ENCODE data around the gene IQCC.
A peak's percentile ranks its signal among the peaks of the same experiment; 100 is the strongest.

IQCC gene

GRCh38 chr1:32216566-32216965, 11.1 kb downstream of the IQCC start:
- Histone ChIP-seq H3K4me1 (ENCODE audit: insufficient read depth, insufficient read length) (peaks cover 14% of the 10 kb centered on the region), H3K4me3 (ENCODE audit: insufficient read length, low read depth) (no peak overlapping the region), H3K9me3 (ENCODE audit: insufficient read depth, low read length) (no peaks in the 10 kb centered on the region), H3K36me3 (ENCODE audit: insufficient read depth, insufficient read length, low read length) (peaks cover 76% of the 10 kb centered on the region), H3K9ac (ENCODE audit: insufficient read length, low read depth) (peak overlapping the region; percentile 8), H3K27me3 (ENCODE audit: insufficient read depth, insufficient read length) (no peaks in the 10 kb centered on the region)
- no peak for TF ChIP-seq SUZ12 (IDR thresholded peaks at IDR 0.05; ENCODE audit: extremely low read depth, insufficient read depth, insufficient read length)
- TF ChIP-seq ZNF274 (IDR thresholded peaks at IDR 0.05; ENCODE audit: low read depth, low read length), result no peak
- TF ChIP-seq YY1 (IDR thresholded peaks at IDR 0.05; ENCODE audit: insufficient read depth, insufficient read length), result no peak
- no peak for DNase-seq (ENCODE audit: low read depth, low spot score)

GRCh38 chr1:32219022-32219421, 13.6 kb downstream of the IQCC start:
- Histone ChIP-seq H3K4me3 (ENCODE audit: insufficient read length, low read depth) (no peak overlapping the region), H3K27me3 (ENCODE audit: insufficient read depth, insufficient read length) (no peaks in the 10 kb centered on the region), H3K9me3 (ENCODE audit: insufficient read depth, low read length) (no peaks in the 10 kb centered on the region), H3K9ac (ENCODE audit: insufficient read length, low read depth) (no peak overlapping the region), H3K4me1 (ENCODE audit: insufficient read depth, insufficient read length) (peaks cover 18% of the 10 kb centered on the region), H3K36me3 (ENCODE audit: insufficient read depth, insufficient read length, low read length) (peaks cover 70% of the 10 kb centered on the region)
- DNase-seq (ENCODE audit: low read depth, low spot score), result no peak
- TF ChIP-seq ZNF274 (IDR thresholded peaks at IDR 0.05; ENCODE audit: low read depth, low read length) (no peak), YY1 (IDR thresholded peaks at IDR 0.05; ENCODE audit: insufficient read depth, insufficient read length) (no peak), SUZ12 (IDR thresholded peaks at IDR 0.05; ENCODE audit: extremely low read depth, insufficient read depth, insufficient read length) (no peak)

- peaks cover 69% of the 10 kb centered on the region for H3K36me3 ChIP-seq (ENCODE audit: insufficient read depth, insufficient read length, low read length)
- no peak for DNase-seq (ENCODE audit: low read depth, low spot score)
- no peaks in the 10 kb centered on the region for H3K27me3 ChIP-seq (ENCODE audit: insufficient read depth, insufficient read length)
- H3K9me3 ChIP-seq (ENCODE audit: insufficient read depth, low read length), result no peaks in the 10 kb centered on the region
- peak overlapping the region; percentile 97 for H3K9ac ChIP-seq (ENCODE audit: insufficient read length, low read depth)
- peak overlapping the region; percentile 91 for H3K4me3 ChIP-seq (ENCODE audit: insufficient read length, low read depth)
- TF ChIP-seq YY1 (IDR thresholded peaks at IDR 0.05; ENCODE audit: insufficient read depth, insufficient read length) (no peak), SUZ12 (IDR thresholded peaks at IDR 0.05; ENCODE audit: extremely low read depth, insufficient read depth, insufficient read length) (no peak), ZNF274 (IDR thresholded peaks at IDR 0.05; ENCODE audit: low read depth, low read length) (no peak)
- peaks cover 16% of the 10 kb centered on the region for H3K4me1 ChIP-seq (ENCODE audit: insufficient read depth, insufficient read length)
These were observed 15.5 kb downstream of the IQCC start for GRCh38 chr1:32220746-32221580.

- DNase-seq (ENCODE audit: low read depth, low spot score), result no peak
- H3K9ac ChIP-seq (ENCODE audit: insufficient read length, low read depth), result peak overlapping the region; percentile 97
- peaks cover 13% of the 10 kb centered on the region for H3K4me1 ChIP-seq (ENCODE audit: insufficient read depth, insufficient read length)
- peaks cover 69% of the 10 kb centered on the region for H3K36me3 ChIP-seq (ENCODE audit: insufficient read depth, insufficient read length, low read length)
- no peaks in the 10 kb centered on the region for H3K9me3 ChIP-seq (ENCODE audit: insufficient read depth, low read length)
- TF ChIP-seq YY1 (IDR thresholded peaks at IDR 0.05; ENCODE audit: insufficient read depth, insufficient read length) (no peak), ZNF274 (IDR thresholded peaks at IDR 0.05; ENCODE audit: low read depth, low read length) (no peak), SUZ12 (IDR thresholded peaks at IDR 0.05; ENCODE audit: extremely low read depth, insufficient read depth, insufficient read length) (no peak)
- H3K27me3 ChIP-seq (ENCODE audit: insufficient read depth, insufficient read length), result no peaks in the 10 kb centered on the region
- H3K4me3 ChIP-seq (ENCODE audit: insufficient read length, low read depth), result peak overlapping the region; percentile 91
These were observed 16.1 kb downstream of the IQCC start for GRCh38 chr1:32221581-32221979.

GRCh38 chr1:32221980-32222755, 16.7 kb downstream of the IQCC start, which contains the start of the genes EIF3I and TMEM234:
Gene EIF3I (plus strand): TSS chr1:32222407. CDS start chr1:32222442, 35 bp downstream.
Gene TMEM234 (minus strand): TSS chr1:32222353. CDS start chr1:32222322, 31 bp downstream.
- Histone ChIP-seq H3K9me3 (ENCODE audit: insufficient read depth, low read length) (no peaks in the 10 kb centered on the region), H3K27me3 (ENCODE audit: insufficient read depth, insufficient read length) (no peaks in the 10 kb centered on the region), H3K36me3 (ENCODE audit: insufficient read depth, insufficient read length, low read length) (peaks cover 67% of the 10 kb centered on the region), H3K4me1 (ENCODE audit: insufficient read depth, insufficient read length) (peaks cover 13% of the 10 kb centered on the region), H3K9ac (ENCODE audit: insufficient read length, low read depth) (peak within 1 kb of the TSS; percentile 97), H3K4me3 (ENCODE audit: insufficient read length, low read depth) (peak within 1 kb of the TSS; percentile 91)
- TF ChIP-seq YY1 (IDR thresholded peaks at IDR 0.05; ENCODE audit: insufficient read depth, insufficient read length), result peak; percentile 44
- TF ChIP-seq ZNF274 (IDR thresholded peaks at IDR 0.05; ENCODE audit: low read depth, low read length), result no peak
- DNase-seq (ENCODE audit: low read depth, low spot score), result peak; percentile 96

GRCh38 chr1:32223683-32224082, 18.2 kb downstream of the IQCC start:
- Histone ChIP-seq H3K36me3 (ENCODE audit: insufficient read depth, insufficient read length, low read length) (peaks cover 73% of the 10 kb centered on the region), H3K4me3 (ENCODE audit: insufficient read length, low read depth) (no peak overlapping the region), H3K9me3 (ENCODE audit: insufficient read depth, low read length) (no peaks in the 10 kb centered on the region), H3K9ac (ENCODE audit: insufficient read length, low read depth) (peak overlapping the region; percentile 27), H3K4me1 (ENCODE audit: insufficient read depth, insufficient read length) (peaks cover 13% of the 10 kb centered on the region), H3K27me3 (ENCODE audit: insufficient read depth, insufficient read length) (no peaks in the 10 kb centered on the region)
- no peak for DNase-seq (ENCODE audit: low read depth, low spot score)
- TF ChIP-seq SUZ12 (IDR thresholded peaks at IDR 0.05; ENCODE audit: extremely low read depth, insufficient read depth, insufficient read length), result no peak
- no peak for TF ChIP-seq ZNF274 (IDR thresholded peaks at IDR 0.05; ENCODE audit: low read depth, low read length)
- TF ChIP-seq YY1 (IDR thresholded peaks at IDR 0.05; ENCODE audit: insufficient read depth, insufficient read length), result no peak

- no peak overlapping the region for H3K4me3 ChIP-seq (ENCODE audit: insufficient read length, low read depth)
- H3K9me3 ChIP-seq (ENCODE audit: insufficient read depth, low read length), result no peaks in the 10 kb centered on the region
- H3K4me1 ChIP-seq (ENCODE audit: insufficient read depth, insufficient read length), result peaks cover 13% of the 10 kb centered on the region
- no peaks in the 10 kb centered on the region for H3K27me3 ChIP-seq (ENCODE audit: insufficient read depth, insufficient read length)
- TF ChIP-seq ZNF274 (IDR thresholded peaks at IDR 0.05; ENCODE audit: low read depth, low read length) (no peak), YY1 (IDR thresholded peaks at IDR 0.05; ENCODE audit: insufficient read depth, insufficient read length) (no peak), SUZ12 (IDR thresholded peaks at IDR 0.05; ENCODE audit: extremely low read depth, insufficient read depth, insufficient read length) (no peak)
- no peak for DNase-seq (ENCODE audit: low read depth, low spot score)
- peaks cover 73% of the 10 kb centered on the region for H3K36me3 ChIP-seq (ENCODE audit: insufficient read depth, insufficient read length, low read length)
- peak overlapping the region; percentile 27 for H3K9ac ChIP-seq (ENCODE audit: insufficient read length, low read depth)
These were observed 18.8 kb downstream of the IQCC start for GRCh38 chr1:32224285-32224684.
